ENCODE data around the gene ITGB7.

The ITGB7 gene

GRCh38 chr12:53230108-53230845 lies 23.2 kb upstream of the ITGB7 start:
- no peak for DNase-seq

DNA sequence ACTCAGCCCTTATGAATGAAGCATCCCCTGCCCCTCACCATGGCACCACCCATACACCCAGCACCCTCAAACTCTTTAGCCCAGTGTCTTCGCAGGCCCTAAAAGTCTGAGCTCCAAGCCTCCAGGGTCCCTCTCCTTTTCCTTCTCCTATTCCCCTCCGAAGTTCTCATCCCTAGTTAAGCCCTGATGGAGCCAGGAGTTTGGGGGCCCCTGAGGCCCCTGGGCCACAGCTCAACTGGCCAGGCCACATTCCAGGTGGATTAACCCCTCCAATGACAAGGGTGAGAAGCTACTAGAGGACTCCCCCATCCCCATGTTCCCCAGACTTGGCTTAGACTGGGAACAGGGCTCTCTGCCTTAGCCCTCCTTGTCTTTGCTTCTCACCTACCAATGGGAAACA lies 22.4 kb upstream of the ITGB7 start:
- DNase-seq = no peak

DNA sequence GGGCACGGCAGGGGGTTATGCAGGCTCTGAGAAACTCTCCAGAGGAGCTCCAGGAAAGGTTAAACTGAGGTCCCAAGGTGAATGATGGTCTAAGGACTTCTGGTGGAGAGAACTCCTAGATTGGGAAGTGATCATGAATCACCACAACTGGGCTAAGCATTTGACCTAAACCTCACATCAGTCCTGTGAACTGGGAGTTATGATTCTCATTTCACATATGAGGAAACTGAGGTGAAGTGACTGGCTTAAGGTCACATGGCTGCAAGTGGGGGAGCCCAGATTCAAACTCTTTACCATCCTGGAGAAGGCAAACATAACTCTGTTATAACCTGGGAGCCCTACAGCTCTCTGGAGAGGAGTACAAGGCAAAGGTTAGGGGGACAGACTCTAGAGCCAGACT lies 20.8 kb upstream of the ITGB7 start:
- no peak for DNase-seq

GRCh38 chr12:53227341-53227740 lies 20.3 kb upstream of the ITGB7 start:
- no peak for DNase-seq

- DNase-seq = no peak
These were observed 19.8 kb upstream of the ITGB7 start for GRCh38 chr12:53226815-53227214.

- DNase-seq = no peak
These were observed 18.8 kb upstream of the ITGB7 start for GRCh38 chr12:53225635-53226424.

- DNase-seq = no peak
These were observed 18.0 kb upstream of the ITGB7 start for GRCh38 chr12:53224897-53225634.

- no peak for DNase-seq
These were observed 17.2 kb upstream of the ITGB7 start for GRCh38 chr12:53224061-53224896.

GRCh38 chr12:53223389-53224060 lies 16.5 kb upstream of the ITGB7 start:
- peak; percentile 33 to 51 for DNase-seq

GRCh38 chr12:53222806-53223261 lies 15.8 kb upstream of the ITGB7 start:
- DNase-seq = no peak

DNA sequence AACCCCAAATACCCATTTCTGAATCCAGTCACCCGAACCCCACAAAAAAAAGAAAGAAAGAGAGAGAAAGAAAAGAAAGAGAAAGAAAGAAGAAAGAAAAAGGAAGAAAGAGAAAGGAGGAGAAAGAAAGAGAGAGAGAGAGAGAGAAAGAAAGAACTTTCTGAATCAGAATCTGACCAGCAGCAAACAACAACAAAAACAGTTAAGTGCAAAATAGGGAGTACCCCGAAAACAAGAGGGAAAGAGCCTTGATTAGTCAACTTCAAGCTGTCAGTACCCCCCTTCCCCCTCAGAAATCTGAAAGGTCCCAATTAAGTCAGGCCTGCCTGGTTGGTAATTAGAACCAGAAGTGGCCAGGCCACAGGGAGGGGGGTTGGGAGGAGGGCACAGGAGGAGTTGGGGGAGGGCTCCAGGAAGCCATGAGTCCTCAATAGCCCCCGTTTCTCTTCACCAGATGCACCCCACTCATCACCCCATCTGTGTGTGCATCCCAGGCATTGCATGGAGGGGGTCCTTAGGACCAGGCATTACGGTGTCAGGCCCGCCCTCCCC lies 15.2 kb upstream of the ITGB7 start:
- no peak for DNase-seq

DNA sequence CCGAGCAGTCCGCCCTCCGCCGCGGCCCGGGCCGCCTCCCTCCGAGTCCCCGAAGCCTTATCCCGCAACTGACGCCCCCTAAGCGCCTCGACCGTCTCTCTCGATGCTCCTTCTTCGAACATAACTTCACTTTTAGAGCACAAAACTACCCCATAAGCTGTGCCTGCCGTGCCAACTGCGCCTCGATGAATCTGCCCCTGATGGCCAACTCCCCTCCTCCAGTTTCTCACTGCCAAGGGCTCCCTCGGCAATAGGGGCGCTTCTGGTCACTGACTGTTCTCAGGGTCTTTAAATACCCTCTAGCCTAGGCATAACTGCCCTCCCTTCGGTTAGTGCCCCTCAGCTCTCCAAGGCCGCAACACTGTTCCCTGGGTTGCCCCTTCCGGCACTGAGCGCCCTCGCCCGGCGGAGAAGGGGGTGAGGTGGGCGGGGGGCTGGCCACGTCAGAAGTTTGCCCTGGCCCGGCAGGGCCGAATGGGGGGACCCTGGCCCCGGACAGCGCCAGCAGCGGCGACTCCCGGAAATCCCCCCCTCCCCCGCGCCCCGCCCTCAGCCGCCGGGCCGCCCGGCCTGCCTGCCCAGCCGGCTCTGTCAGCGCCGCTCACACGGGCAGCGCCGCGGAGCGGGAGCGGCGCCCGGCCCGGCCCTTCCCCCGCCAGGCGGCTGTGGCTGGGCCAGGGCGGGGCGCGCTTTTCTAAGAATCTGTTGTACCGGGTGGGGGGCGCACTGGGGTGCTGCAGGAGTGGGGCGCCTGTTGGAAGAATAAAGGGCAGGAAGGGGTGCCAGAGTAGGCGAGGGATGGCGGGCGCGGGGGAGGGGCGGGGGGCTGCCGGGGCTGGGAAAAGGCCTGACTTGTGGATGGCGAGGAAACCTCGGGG lies 14.4 kb upstream of the ITGB7 start:
- peak; percentile 62 to 67 for DNase-seq

DNA sequence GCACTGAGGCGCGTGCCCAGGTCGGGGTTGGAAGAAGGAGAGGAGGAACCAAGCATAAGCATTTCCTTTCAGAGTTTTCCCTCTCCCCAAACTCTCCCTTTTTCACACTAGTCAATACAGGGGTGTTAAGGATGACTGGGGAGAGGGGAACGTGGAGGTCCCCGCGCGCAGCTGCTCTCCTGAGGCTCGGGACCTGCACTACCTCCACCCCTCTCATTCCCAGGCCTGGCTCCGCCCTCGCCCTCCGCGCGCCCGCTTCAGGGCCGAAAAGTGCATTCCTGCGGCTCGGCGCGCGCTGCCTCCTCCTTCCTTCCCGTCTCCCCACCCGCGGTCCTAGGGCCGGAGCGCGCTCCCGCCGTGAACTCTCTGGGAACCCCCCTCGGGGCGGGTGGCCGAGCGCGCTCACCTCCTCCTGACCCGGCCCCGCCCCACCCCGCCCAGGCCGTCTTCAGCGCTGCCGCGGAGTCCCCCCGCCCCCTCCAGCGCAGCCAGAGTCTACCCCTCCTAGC lies 13.7 kb upstream of the ITGB7 start:
- DNase-seq = peak; percentile 82 to 87

DNA sequence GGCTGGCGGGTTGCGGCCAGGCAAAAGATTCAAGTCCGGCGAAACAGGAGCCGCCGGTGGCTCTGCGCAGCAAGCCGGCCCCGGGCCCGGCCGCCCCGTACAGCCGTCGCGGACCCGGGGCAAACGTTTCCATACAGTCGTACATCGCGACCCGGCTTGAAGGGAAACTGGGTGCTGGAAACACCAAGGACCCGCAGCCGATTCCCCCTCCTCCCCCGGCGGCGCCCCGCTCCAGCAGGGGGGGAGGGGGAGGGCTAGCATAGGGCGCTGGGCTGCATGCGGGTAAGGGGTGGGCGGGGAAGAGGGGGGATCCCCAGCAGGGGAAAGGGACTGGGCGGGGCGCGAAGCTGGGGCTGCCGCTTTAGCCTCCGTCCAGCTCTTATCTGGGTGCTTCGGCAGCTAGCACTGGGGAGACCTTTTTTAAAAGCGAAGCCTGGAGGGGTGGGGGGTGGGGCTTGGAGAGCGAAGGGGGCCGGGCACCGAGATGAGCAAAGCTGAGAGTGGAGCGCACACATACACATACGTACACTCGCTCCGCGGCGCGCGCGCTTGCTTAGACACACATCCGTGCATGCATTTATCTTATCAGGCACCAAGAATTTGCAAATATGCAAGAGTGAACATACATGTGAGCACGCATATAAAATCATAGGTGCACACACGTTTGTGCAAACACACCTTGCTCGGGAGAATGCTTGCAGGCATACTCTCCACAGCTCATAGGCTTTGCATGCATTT lies 13.1 kb upstream of the ITGB7 start:
- DNase-seq = peak; percentile 75 to 76

DNA sequence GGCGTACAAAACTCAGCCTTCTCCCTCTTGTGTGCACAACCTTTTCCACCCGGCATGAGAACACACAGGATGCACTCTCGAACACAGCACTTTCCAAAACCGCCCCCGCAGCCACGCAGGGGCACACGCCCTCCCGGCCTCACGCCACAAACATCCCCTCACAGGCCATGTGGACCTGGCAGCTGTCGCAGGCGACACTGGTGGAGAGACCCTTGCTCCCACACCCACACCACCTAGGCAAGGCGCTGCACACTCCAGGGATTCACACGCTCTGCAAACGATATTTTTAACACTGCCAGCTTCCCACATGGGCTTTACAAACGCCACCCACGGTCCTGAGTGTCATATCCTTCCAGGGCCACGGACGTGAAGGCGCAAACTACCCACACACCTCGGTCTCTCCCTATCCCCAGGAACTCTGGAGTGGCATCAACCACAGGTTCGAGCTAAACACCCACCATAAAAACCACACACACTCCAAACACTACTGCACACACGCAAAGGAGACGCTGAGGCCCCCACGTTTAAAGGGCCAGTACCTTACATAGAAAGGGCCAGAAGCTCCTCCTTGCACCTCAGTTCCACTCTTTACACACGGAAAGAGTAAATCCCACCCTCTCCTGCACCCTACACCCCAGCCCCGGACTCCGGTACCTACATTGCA lies 12.4 kb upstream of the ITGB7 start:
- DNase-seq = peak in 1 of 2 donors; percentile 22

- no peak for DNase-seq
These were observed 11.7 kb upstream of the ITGB7 start for GRCh38 chr12:53218551-53219291.

- no peak for DNase-seq
These were observed 10.9 kb upstream of the ITGB7 start for GRCh38 chr12:53217931-53218307.

All from CD4-positive, alpha-beta T cell treated with Interleukin-1 beta for 1 hour (primary cell).